Thyroid gland (tissue), 4 donors: ENCODE data around the gene TNIK. TPM values are rescaled to one million over a fixed set of nuclear protein-coding genes. Genes with fewer than 3 reads are reported as not detected.

Experiments
- DNase-seq, 2 donors: peaks; one replicate each; pipeline ENCODE4 v3.0.0-alpha.2; 2019
- H3K27ac ChIP-seq, 3 donors: fragments of 200-600 bp; sonication (generic); 1 replicate in 2 of 3; 2 replicates in 1 of 3; pipeline ENCODE4 v1.5.1; 2016 to 2019; ENCODE audit warnings: mild to moderate bottlenecking in 1 of 3, moderate library complexity in 1 of 3
- H3K27me3 ChIP-seq: fragments of 200-600 bp; sonication (generic); one replicate; pipeline ENCODE4 v1.5.1; 2019
- H3K36me3 ChIP-seq, 2 donors: fragments of 200-600 bp; sonication (generic); one replicate each; pipeline ENCODE4 v1.5.1; 2016 to 2019
- H3K4me1 ChIP-seq, 2 donors: fragments of 200-600 bp; sonication (generic); one replicate each; pipeline ENCODE4 v1.5.1; 2017 to 2019
- H3K4me3 ChIP-seq, 3 donors: fragments of 200-600 bp; sonication (generic); replicated peaks in 1 of 3; 1 replicate in 2 of 3; 2 replicates in 1 of 3; pipeline ENCODE4 v1.5.1; 2016; ENCODE audit warnings: mild to moderate bottlenecking in 1 of 3
- H3K9me3 ChIP-seq: fragments of 200-600 bp; sonication (generic); one replicate; pipeline ENCODE4 v1.5.1; 2017
- CTCF ChIP-seq, 6 experiments: fragments of 200-600 bp in 3 of 6; fragments of 450-650 bp in 3 of 6; sonication (generic) in 3 of 6; IDR thresholded peaks; one replicate each; pipeline ENCODE4 v1.5.1; 2016 to 2019; ENCODE audit warnings: antibody characterized with exemption in 6 of 6, mild to moderate bottlenecking in 2 of 6, inconsistent platforms in 1 of 6, moderate library complexity in 1 of 6
- POLR2A ChIP-seq, 2 donors: fragments of 450-650 bp; IDR thresholded peaks; one replicate each; pipeline ENCODE4 v1.6.1; 2017; ENCODE audit warnings: antibody characterized with exemption in 2 of 2, mild to moderate bottlenecking in 2 of 2, moderate library complexity in 1 of 2
- WGBS, 2 donors: methylation state at CpG; one replicate each; pipeline ENCODE4 v1.1.5; 2017; 5-methylcytosine and 5-hydroxymethylcytosine counted together
- intact Hi-C: fragments of 100-400 bp; cut with DNase I; formaldehyde crosslinking; loops from one replicate; pipeline ENCODE4 v1.15.1; 2023
- total RNA-seq, 4 donors: library from RNA; depleted of rRNA; stranded (reverse); fragments of >200 nt; gene quantifications; one replicate each; pipeline ENCODE4 v1.2.3, GENCODE V29; 2016

TNIK gene
- total RNA-seq, 4 donors from 2014 or later, result 29.7 to 84.1 (median 48.9) TPM

GRCh38 chr3:171225165-171225564, 235.0 kb downstream of the TNIK start:
- no peak for DNase-seq
- no peaks in the 10 kb centered on the region for H3K27me3 ChIP-seq
- no peaks in the 10 kb centered on the region for H3K9me3 ChIP-seq
- H3K36me3 ChIP-seq, result no peaks in the 10 kb centered on the region
- no peak overlapping the region for H3K4me3 ChIP-seq
- TF ChIP-seq CTCF (IDR thresholded peaks at IDR 0.05) (no peak), POLR2A (IDR thresholded peaks at IDR 0.05) (no peak)
- WGBS, 2 donors, result 94 to 96% methylated on average over 2 of the region's 2 CpGs
- intact Hi-C loops, result no loop called here
- H3K27ac ChIP-seq, result no peak overlapping the region
- H3K4me1 ChIP-seq, result no peaks in the 10 kb centered on the region

GRCh38 chr3:171223396-171223795, 236.8 kb downstream of the TNIK start:
- intact Hi-C loops, result no loop called here
- Histone ChIP-seq H3K27ac (no peak overlapping the region), H3K4me1 (no peaks in the 10 kb centered on the region), H3K27me3 (no peaks in the 10 kb centered on the region), H3K9me3 (no peaks in the 10 kb centered on the region), H3K36me3 (no peaks in the 10 kb centered on the region), H3K4me3 (no peak overlapping the region)
- 96 to 98% methylated on average over 1 of the region's 1 CpG for WGBS, 2 donors
- no peak for DNase-seq
- no peak for TF ChIP-seq POLR2A (IDR thresholded peaks at IDR 0.05)
- no peak for TF ChIP-seq CTCF (IDR thresholded peaks at IDR 0.05)

GRCh38 chr3:171222995-171223394, 237.2 kb downstream of the TNIK start:
- 83 to 91% methylated on average over 5 of the region's 5 CpGs for WGBS, 2 donors
- H3K27me3 ChIP-seq, result no peaks in the 10 kb centered on the region

GRCh38 chr3:171221597-171221996, 238.6 kb downstream of the TNIK start:
- WGBS, 2 donors, result 97 to 99% methylated on average over 2 of the region's 2 CpGs
- intact Hi-C loops, result no loop called here

More at GRCh38 chr3:171222995-171223394, 237.2 kb downstream of the TNIK start:
- H3K4me3 ChIP-seq, result no peak overlapping the region
- no peaks in the 10 kb centered on the region for H3K36me3 ChIP-seq
- no peak for DNase-seq
- H3K27ac ChIP-seq, result no peak overlapping the region
- no peaks in the 10 kb centered on the region for H3K9me3 ChIP-seq
- H3K4me1 ChIP-seq, result no peaks in the 10 kb centered on the region
- intact Hi-C loops, result no loop called here
- TF ChIP-seq POLR2A (IDR thresholded peaks at IDR 0.05) (no peak), CTCF (IDR thresholded peaks at IDR 0.05) (no peak)

GRCh38 chr3:171221104-171221503, 239.1 kb downstream of the TNIK start:
- Histone ChIP-seq H3K4me3 (no peak overlapping the region), H3K27ac (no peak overlapping the region), H3K4me1 (no peaks in the 10 kb centered on the region), H3K9me3 (no peaks in the 10 kb centered on the region), H3K36me3 (no peaks in the 10 kb centered on the region), H3K27me3 (no peaks in the 10 kb centered on the region)
- DNase-seq, result no peak
- 91 to 100% methylated on average over 2 of the region's 2 CpGs for WGBS, 2 donors
- TF ChIP-seq POLR2A (IDR thresholded peaks at IDR 0.05) (no peak), CTCF (IDR thresholded peaks at IDR 0.05) (no peak)
- intact Hi-C loops, result no loop called here

More at GRCh38 chr3:171221597-171221996, 238.6 kb downstream of the TNIK start:
- Histone ChIP-seq H3K4me3 (no peak overlapping the region), H3K9me3 (no peaks in the 10 kb centered on the region), H3K27me3 (no peaks in the 10 kb centered on the region), H3K4me1 (no peaks in the 10 kb centered on the region), H3K36me3 (no peaks in the 10 kb centered on the region), H3K27ac (no peak overlapping the region)
- no peak for DNase-seq
- no peak for TF ChIP-seq POLR2A (IDR thresholded peaks at IDR 0.05)
- TF ChIP-seq CTCF (IDR thresholded peaks at IDR 0.05), result no peak
